HepG2 (cell line): ENCODE measurements around the gene SIAH3. TPM values are rescaled to one million over a fixed set of nuclear protein-coding genes. Genes with fewer than 3 reads are reported as not detected.

Experiments used
- ATAC-seq: fragments of 200-7000 bp; cut with Tn5 transposase; 3 replicates; pipeline ENCODE4 v1.9.1; 2020; ENCODE audit warnings: mild to moderate bottlenecking, moderate library complexity
- BruUV-seq: library from RNA; stranded (reverse); fragments of 400-500 nt; replicated peaks from 2 replicates; lab custom pipeline; 2021; lab: Mats Ljungman, UMichigan
- CTCF ChIA-PET: fragments of 300-600 bp; formaldehyde crosslinking; extraction: SDS; loops from one replicate; lab custom pipeline; 2021; ENCODE audit warnings: low total read pairs, inconsistent platforms, low intra/inter-chr PET ratio; lab: Yijun Ruan, JAX
- POLR2A ChIA-PET: fragments of 350-600 bp; sonication (Branson Sonifier 250); formaldehyde crosslinking; loops from one replicate; lab custom pipeline; 2020; ENCODE audit warnings: antibody characterized with exemption, inconsistent platforms; lab: Yijun Ruan, JAX
- DNase-seq: peaks from one replicate; pipeline ENCODE4 v3.0.0-alpha.2; 2015; ENCODE audit warnings: low spot score
- FAIRE-seq: peaks from 3 replicates; lab custom pipeline; 2011; peaks lifted over from hg19 to GRCh38; lab: Jason Lieb, UNC
- H2AFZ ChIP-seq: one replicate; pipeline ENCODE4 v1.6.1; 2011; ENCODE audit warnings: low read length, inconsistent platforms
- H3K27ac ChIP-seq: fragments of 300-600 bp; 3 replicates; pipeline ENCODE4 v1.8.0; 2011; ENCODE audit warnings: mixed run types, mild to moderate bottlenecking, mixed read lengths, low read length, inconsistent platforms; ENCODE audit not compliant: insufficient read depth; ENCODE audit errors: extremely low read length
- H3K27me3 ChIP-seq, 2 experiments: fragments of 200-600 bp in 1 of 2; 2 replicates in 1 of 2; 3 replicates in 1 of 2; pipeline versions ENCODE4 v1.6.0 to v1.8.0; 2011; ENCODE audit warnings: low read length in 2 of 2, mild to moderate bottlenecking in 2 of 2, moderate library complexity in 2 of 2, inconsistent platforms in 1 of 2; ENCODE audit not compliant: insufficient read depth in 2 of 2, control insufficient read depth in 1 of 2
- H3K36me3 ChIP-seq, 2 experiments: fragments of 200-600 bp in 1 of 2; replicated peaks in 1 of 2; 2 replicates in 1 of 2; 3 replicates in 1 of 2; pipeline versions ENCODE4 v1.5.1 to v1.8.0; 2011; ENCODE audit warnings: low read length in 2 of 2, inconsistent platforms in 1 of 2; ENCODE audit not compliant: insufficient read depth in 2 of 2, control insufficient read depth in 1 of 2
- H3K4me1 ChIP-seq: 2 replicates; pipeline ENCODE4 v1.5.1; 2012; ENCODE audit warnings: low read length, inconsistent platforms; ENCODE audit not compliant: insufficient read depth
- H3K4me2 ChIP-seq: 2 replicates; pipeline ENCODE4 v1.6.0; 2011; ENCODE audit warnings: low read depth, low read length, inconsistent platforms
- H3K4me3 ChIP-seq, 3 experiments: fragments of 200-600 bp in 1 of 3; sonication (generic), shearing (Covaris generic) in 1 of 3; replicated peaks in 1 of 3; 2 replicates each; pipeline ENCODE4 v1.5.1; 2011 to 2016; ENCODE audit warnings: low read length in 3 of 3, inconsistent platforms in 2 of 3, low read depth in 2 of 3, mild to moderate bottlenecking in 2 of 3, control low read depth in 1 of 3, mixed read lengths in 1 of 3; ENCODE audit not compliant: insufficient read depth in 1 of 3
- H3K79me2 ChIP-seq: one replicate; pipeline ENCODE4 v1.6.1; 2011; ENCODE audit warnings: low read length, inconsistent platforms; ENCODE audit not compliant: insufficient read depth
- H3K9ac ChIP-seq: 2 replicates; pipeline ENCODE4 v1.6.0; 2011; ENCODE audit warnings: mild to moderate bottlenecking, low read depth, low read length, inconsistent platforms; ENCODE audit not compliant: insufficient read depth
- H3K9me3 ChIP-seq: 2 replicates; pipeline ENCODE4 v1.5.1; 2012; ENCODE audit warnings: mild to moderate bottlenecking, low read length
- H4K20me1 ChIP-seq: 2 replicates; pipeline ENCODE4 v1.6.0; 2011; ENCODE audit warnings: inconsistent platforms, mild to moderate bottlenecking, low read length, moderate library complexity; ENCODE audit not compliant: insufficient read depth
- PHF21A ChIP-seq: sonication (generic); formaldehyde crosslinking; IDR thresholded peaks from 2 replicates; pipeline ENCODE4 v1.5.0; 2020; ENCODE audit warnings: mild to moderate bottlenecking, missing genetic modification reagents
- ZFP90 ChIP-seq: sonication (generic); formaldehyde crosslinking; IDR thresholded peaks from 2 replicates; pipeline ENCODE4 v1.8.0; 2022; ENCODE audit warnings: missing genetic modification reagents, mild to moderate bottlenecking, inconsistent platforms, borderline replicate concordance
- ZNF260 ChIP-seq: sonication (generic); formaldehyde crosslinking; IDR thresholded peaks from 2 replicates; pipeline ENCODE4 v1.4.0; 2020; ENCODE audit warnings: missing genetic modification reagents, low read depth, mild to moderate bottlenecking, borderline replicate concordance
- WGBS: methylation state at CpG from one replicate; pipeline ENCODE4 v1.1.6; 2017; ENCODE audit warnings: low lambda C conversion rate; 5-methylcytosine and 5-hydroxymethylcytosine counted together
- in situ Hi-C: cut with HindIII; loops from 2 replicates; pipeline ENCODE4 v1.10.0; 2017; ENCODE audit warnings: low pct_unique_long_range_greater_than_20kb; ENCODE audit not compliant: extremely low pct_ligation_motif_present
- intact Hi-C: fragments of 100-400 bp; cut with micrococcal nuclease; formaldehyde crosslinking; loops from one replicate; pipeline ENCODE4 v1.10.0; 2022; ENCODE audit not compliant: unreplicated experiment
- polyA plus RNA-seq, 8 experiments: library from polyadenylated mRNA; depleted of rRNA in 3 of 8; stranded (reverse) in 7 of 8; unstranded in 1 of 8; fragments of >200 nt; fragmentation: Illumina TruSeq in 4 of 8; extraction: Trizol in 4 of 8; gene quantifications; 2 replicates each; pipeline versions ENCODE4 v1.2.1 to v1.2.3, GENCODE V29; 2011 to 2016; ENCODE audit warnings: low read depth in 4 of 8, missing spikeins in 1 of 8, mixed read lengths in 1 of 8; ENCODE audit not compliant: insufficient read depth in 1 of 8
- total RNA-seq, 5 experiments: library from RNA; depleted of rRNA; stranded (reverse); fragments of >200 nt; fragmentation: Illumina TruSeq; extraction: Trizol; gene quantifications; 2 replicates each; pipeline ENCODE4 v1.2.3, GENCODE V29; 2016; ENCODE audit warnings: low read depth in 1 of 5

The SIAH3 gene
- total and polyA plus RNA-seq, 2 of the 13 experiments (the other 11 are each of a cell fraction or from before 2014, with no cell fraction given), result not detected

GRCh38 chr13:45885194-45885593 is 33.6 kb upstream of the SIAH3 start:
- ChIA-PET CTCF (no interaction called here), POLR2A (no interaction called here)
- no peaks in the 10 kb centered on the region for H4K20me1 ChIP-seq
- H3K9ac ChIP-seq, result no peak overlapping the region
- H3K27ac ChIP-seq, result no peak overlapping the region
- no TSS peak for BruUV-seq
- no peak overlapping the region for H3K4me2 ChIP-seq
- no peaks in the 10 kb centered on the region for H3K79me2 ChIP-seq
- H3K4me1 ChIP-seq, result no peaks in the 10 kb centered on the region
- ATAC-seq (no peak), FAIRE-seq (no peak), DNase-seq (no peak)
- in situ Hi-C loops, result no loop called here
- TF ChIP-seq PHF21A, result no peak
- H2AFZ ChIP-seq, result no peak overlapping the region
- H3K27me3 ChIP-seq, result peaks cover 0 to 3% of the 10 kb centered on the region in 2 experiments; a peak in 1 of 5 replicates
- intact Hi-C loops, result no loop called here
- no peaks in the 10 kb centered on the region for H3K36me3 ChIP-seq
- 55% methylated on average over 5 of the region's 5 CpGs for WGBS
- H3K9me3 ChIP-seq, result no peaks in the 10 kb centered on the region
- no peak overlapping the region for H3K4me3 ChIP-seq

- BruUV-seq, result no TSS peak
- H3K9ac ChIP-seq, result no peak overlapping the region
- no peak overlapping the region for H3K4me3 ChIP-seq
- no peaks in the 10 kb centered on the region for H3K4me1 ChIP-seq
- ChIA-PET CTCF (no interaction called here), POLR2A (no interaction called here)
- TF ChIP-seq ZFP90 (CRISPR knock-in tag) (no peak), ZNF260 (CRISPR knock-in tag) (no peak)
- H3K79me2 ChIP-seq, result no peaks in the 10 kb centered on the region
- 100% methylated on average over 1 of the region's 1 CpG for whole genome bisulfite sequencing
- no peaks in the 10 kb centered on the region for H3K9me3 ChIP-seq
- H2AFZ ChIP-seq, result no peak overlapping the region
- H3K27ac ChIP-seq, result no peak overlapping the region
- H3K27me3 ChIP-seq, result no peaks in the 10 kb centered on the region; a peak in 1 of 5 replicates
- FAIRE-seq, result no peak
- in situ Hi-C loops, result no loop called here
- no peaks in the 10 kb centered on the region for H4K20me1 ChIP-seq
- DNase-seq, result no peak
- ATAC-seq, result no peak
- no peak overlapping the region for H3K4me2 ChIP-seq
- H3K36me3 ChIP-seq, result no peaks in the 10 kb centered on the region
- intact Hi-C loops, result no loop called here
Measured at GRCh38 chr13:45882626-45883025, 31.1 kb upstream of the SIAH3 start.
